GM21825 (cell line): Measurements from ENCODE around the gene CAMKMT.

Experiments
- ATAC-seq: cut with Tn5 transposase; IDR thresholded peaks from one replicate; pipeline ENCODE4 v1.9.1; 2021; ENCODE audit warnings: mild to moderate bottlenecking, moderate library complexity; ENCODE audit not compliant: unreplicated experiment

The CAMKMT gene

DNA sequence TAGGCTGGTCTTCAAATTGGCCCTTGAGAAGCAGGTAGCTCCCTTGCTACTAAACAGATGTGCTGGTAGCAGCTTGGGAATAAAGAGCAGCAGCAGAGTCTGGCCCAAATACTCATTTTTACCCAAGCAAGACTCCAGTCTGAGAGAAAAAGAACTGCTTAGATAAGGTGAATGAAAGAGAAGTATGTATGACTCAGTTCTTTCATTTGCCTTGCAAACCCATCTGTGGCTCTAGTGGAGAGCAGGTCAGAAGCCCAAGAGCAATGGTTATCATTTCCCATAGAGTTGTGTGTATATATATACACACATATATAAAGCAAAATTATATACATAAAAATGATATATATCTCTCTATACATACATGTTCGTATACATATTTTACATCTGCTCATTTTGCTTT is 80.3 kb downstream of the CAMKMT start:
- ATAC-seq = no peak

GRCh38 chr2:44443517-44443916 is 81.8 kb downstream of the CAMKMT start:
- no peak for ATAC-seq

DNA sequence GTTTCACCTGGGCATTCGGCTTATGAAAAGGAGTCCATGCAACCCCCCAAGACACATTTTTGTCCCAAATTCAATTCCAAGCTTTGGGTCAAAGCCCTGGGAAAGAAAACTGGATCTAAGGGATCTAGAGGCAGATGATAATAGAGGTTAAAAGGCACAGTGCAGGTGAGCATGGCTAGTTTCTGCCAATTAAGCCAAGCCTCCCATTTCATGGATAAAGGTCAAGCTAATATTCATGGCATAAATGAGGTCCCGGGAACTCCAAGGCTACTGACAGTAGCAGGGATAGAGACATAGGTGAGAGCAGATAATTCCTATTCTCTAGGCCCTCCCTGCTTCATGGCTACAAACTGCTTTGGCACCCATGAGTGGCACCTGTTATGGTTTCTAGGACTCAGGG is 83.1 kb downstream of the CAMKMT start:
- ATAC-seq = no peak

- no peak for ATAC-seq
Measured at GRCh38 chr2:44448860-44449527, 87.2 kb downstream of the CAMKMT start.

DNA sequence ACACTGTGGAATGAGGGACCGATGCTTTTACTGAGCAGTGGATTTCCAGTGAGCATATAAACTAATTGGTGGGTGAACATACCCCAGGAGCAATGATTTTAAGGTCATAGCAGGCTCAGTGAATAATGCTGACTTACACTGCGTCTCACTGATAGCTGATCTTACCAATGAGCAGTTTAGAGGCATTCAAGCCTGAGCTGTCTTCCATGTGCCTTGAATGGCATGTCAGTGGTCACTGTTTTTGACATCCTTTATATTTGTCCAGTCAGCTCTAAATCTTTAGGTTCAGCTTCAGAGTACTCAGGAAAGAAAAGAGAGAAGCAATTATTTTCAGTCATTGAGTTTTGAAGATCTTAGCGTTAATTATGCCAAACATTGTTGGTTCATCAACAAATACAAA is 88.3 kb downstream of the CAMKMT start:
- ATAC-seq = no peak

DNA sequence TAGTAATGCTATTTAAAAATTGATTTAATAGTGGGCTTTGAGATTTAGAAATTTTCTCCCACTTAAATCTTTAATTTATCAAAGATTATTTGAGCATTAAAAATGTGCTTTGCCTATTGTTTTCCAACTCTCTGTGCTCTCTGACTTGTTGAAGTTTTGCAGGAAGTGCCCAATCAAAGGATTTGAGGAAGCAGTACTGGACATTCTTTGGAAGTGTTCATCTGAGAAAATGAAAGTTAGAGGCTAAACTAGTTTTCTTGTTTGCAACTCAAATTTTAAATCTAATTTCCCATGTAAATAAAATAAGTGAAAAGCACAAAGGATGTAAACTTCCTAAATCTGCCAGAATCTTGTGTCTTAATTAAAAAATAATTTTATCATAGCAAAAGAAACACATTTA is 89.1 kb downstream of the CAMKMT start:
- ATAC-seq = no peak

GRCh38 chr2:44452069-44452583 is 90.4 kb downstream of the CAMKMT start:
- ATAC-seq = no peak

DNA sequence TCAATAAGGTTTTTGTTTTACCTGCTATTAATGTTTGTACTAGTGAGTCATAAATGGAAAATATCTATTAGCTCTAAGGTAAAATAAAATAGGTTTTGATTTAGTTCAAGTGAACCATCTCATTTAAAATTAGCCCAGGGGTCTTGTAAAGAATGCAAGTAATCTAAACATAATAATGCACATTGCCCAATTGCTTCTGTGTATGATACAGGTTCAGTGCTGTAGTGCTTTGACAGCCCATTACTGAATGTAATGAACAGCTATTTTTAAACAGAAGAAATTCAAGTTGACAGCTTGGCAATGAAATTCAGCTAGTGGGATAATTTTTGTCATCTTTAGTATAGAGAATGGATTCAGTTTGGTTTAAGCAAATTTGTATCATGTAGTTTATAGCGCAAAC is 91.5 kb downstream of the CAMKMT start:
- ATAC-seq = no peak

- ATAC-seq = no peak
Measured at GRCh38 chr2:44455877-44456276, 94.1 kb downstream of the CAMKMT start.

DNA sequence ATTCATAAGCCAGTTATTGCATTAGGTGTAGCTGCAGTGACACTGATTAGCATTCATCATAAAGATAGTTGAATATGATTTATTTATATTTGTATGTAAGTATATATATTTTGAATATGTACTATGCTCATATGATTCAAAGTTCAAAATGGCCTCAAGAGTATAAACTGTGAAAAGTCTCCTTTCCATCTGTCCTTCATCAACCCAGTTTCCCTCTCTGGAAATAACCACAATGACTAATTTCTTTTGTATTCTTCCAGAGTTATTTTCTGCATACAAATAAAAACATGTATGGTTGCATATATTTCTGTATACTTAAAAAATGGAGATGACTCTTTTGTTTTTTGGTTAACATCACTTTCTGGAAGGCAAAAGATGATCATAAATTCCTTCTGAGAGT is 95.2 kb downstream of the CAMKMT start:
- ATAC-seq = no peak

DNA sequence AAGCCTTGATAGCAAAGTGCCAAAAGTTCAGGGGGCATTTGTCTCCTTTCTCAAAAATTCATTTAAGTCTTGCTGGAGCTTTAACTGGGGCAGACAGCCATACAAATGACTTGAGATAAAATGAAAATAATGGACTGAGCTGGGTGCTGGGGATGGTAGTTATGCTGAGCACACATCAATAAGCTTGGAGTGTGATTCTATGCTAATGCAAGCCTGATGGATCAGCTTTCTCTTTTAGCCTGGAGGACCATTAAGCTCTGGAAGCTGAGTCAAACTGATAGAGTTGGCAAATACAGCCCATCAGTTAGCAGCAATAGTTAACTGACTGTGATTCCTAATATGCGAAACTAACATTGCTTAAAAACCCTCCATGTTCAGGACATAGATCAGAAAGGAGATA is 98.0 kb downstream of the CAMKMT start:
- ATAC-seq = no peak

GRCh38 chr2:44462934-44463849 is 101.4 kb downstream of the CAMKMT start:
- ATAC-seq = no peak

- ATAC-seq = no peak
Measured at GRCh38 chr2:44464437-44464836, 102.7 kb downstream of the CAMKMT start.

DNA sequence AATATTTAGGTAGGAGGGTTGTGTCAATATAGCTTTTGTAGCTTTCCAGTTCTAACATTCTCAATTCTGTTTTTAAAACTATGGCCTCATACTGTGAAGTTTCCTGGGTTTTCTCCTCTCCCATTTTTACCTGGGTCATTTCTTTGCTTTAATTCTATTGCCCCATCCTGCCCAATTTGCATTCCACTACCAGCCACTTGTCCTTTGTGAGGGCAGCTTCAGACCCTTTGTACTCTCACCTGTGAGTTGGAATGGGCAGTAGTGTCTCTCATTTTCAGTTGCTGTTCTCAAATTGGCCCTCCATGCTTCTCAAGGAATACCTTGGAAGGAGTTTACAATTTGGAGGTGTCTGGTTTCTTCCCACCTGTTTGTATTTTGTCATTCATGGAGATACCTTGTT is 108.4 kb downstream of the CAMKMT start:
- ATAC-seq = no peak

- ATAC-seq = no peak
Measured at GRCh38 chr2:44477657-44478414, 116.1 kb downstream of the CAMKMT start.

DNA sequence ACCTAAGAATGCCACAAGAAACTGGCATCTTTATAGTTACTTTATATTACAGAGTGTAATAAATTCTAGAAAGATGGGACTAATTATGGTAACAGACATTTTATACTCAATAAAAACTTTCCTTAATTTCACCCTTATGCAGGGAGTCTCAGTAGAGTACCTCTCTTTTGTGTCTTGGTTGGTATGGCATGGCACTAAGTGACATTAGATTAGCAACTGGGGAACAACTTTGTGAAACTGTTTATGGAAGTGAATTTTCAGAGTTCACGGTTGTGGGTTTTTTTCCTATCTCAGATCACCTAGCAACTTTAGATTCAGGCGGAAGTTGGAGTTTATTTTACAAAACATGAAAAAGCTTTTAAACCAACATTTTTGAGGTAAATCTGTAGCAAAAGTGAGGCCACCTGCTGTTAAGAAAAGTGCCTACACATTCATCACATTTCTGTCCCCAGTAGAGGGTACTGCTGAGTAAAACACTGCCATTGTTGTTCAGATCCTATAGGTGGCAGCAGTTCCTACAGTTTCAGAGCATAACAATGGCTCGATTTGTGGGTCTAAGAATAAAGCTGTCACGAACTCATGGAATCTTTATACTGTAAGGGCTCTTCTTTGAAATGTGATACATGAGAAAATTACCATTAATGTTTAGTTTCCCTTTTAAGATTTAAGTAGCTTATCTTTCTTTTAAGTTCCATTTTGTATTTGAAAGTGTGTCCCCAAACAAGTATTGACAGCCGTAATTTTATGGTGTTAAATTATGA is 117.6 kb downstream of the CAMKMT start:
- peak; percentile 94 for ATAC-seq

DNA sequence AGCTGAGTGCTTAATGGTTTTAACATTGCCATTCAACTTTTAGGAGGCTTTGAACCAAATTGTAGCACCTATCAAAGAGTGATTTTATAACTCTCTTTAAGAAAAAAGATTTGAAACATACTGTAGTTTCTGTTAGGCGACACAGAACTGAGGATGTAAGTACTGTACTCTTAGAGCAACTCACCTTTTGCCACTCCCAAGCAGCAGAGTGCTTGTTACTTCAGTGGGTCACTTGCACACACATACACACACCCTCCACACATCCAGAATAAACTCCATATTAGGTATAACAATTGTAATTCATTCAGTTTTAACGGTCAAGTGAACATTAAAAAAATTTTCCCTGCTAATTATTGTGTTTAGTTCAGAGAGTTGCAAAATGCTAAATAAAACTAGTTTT is 118.3 kb downstream of the CAMKMT start:
- no peak for ATAC-seq

DNA sequence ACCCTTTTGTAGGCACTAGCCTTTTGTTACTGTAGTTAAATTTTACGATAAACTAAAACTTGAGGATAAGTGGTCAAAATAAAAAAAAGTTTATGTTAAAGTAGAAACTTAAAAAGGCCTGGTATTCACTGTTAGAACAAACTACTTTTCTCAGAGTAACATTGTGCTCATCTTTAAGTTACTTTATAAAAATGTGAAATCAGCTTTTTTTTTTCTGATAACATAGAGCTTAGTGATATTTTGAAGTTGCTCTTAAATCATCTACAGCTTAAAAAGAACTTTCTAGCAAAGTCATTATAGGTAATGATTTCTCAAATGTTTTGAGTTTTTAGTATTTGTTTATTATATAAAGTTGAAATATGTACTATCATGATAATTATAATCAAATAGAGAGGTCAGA is 125.3 kb downstream of the CAMKMT start:
- no peak for ATAC-seq

GRCh38 chr2:44490726-44491125 is 129.0 kb downstream of the CAMKMT start:
- ATAC-seq = no peak

GRCh38 chr2:44494006-44494405 is 132.3 kb downstream of the CAMKMT start:
- no peak for ATAC-seq

GRCh38 chr2:44495035-44495434 is 133.3 kb downstream of the CAMKMT start:
- ATAC-seq = no peak
